HG02973 (cell line): ENCODE data around the gene NCAPH2.

ENCODE experiments used
- ATAC-seq: cut with Tn5 transposase; IDR thresholded peaks from one replicate; pipeline ENCODE4 v1.9.1; 2021; ENCODE audit warnings: moderate library complexity; ENCODE audit not compliant: unreplicated experiment

Gene NCAPH2

GRCh38 chr22:50489363-50490243 lies 18.4 kb upstream of the NCAPH2 start:
- no peak for ATAC-seq

- no peak for ATAC-seq
Observed at GRCh38 chr22:50490531-50491308, 17.3 kb upstream of the NCAPH2 start.

- no peak for ATAC-seq
Observed at GRCh38 chr22:50497093-50497492, 10.9 kb upstream of the NCAPH2 start.

- ATAC-seq: no peak
Observed at GRCh38 chr22:50498322-50498890, 9.6 kb upstream of the NCAPH2 start.

GRCh38 chr22:50500452-50500851 lies 7.6 kb upstream of the NCAPH2 start:
- no peak for ATAC-seq

GRCh38 chr22:50502096-50502495 lies 5.9 kb upstream of the NCAPH2 start:
- ATAC-seq: no peak

GRCh38 chr22:50502628-50503474 lies 5.2 kb upstream of the NCAPH2 start:
- no peak for ATAC-seq

GRCh38 chr22:50503475-50504145 lies 4.4 kb upstream of the NCAPH2 start:
- ATAC-seq: no peak

- no peak for ATAC-seq
Observed at GRCh38 chr22:50504369-50505211, 3.4 kb upstream of the NCAPH2 start.

GRCh38 chr22:50505276-50505775 lies 2.7 kb upstream of the NCAPH2 start:
- ATAC-seq: no peak

GRCh38 chr22:50505776-50506610 lies 2.0 kb upstream of the NCAPH2 start:
- ATAC-seq: no peak

- ATAC-seq: peak; percentile 1
Observed at GRCh38 chr22:50506611-50507420, 1.2 kb upstream of the NCAPH2 start.

- ATAC-seq: peak; percentile 44
Observed at GRCh38 chr22:50507421-50507990, 518 bp upstream of the NCAPH2 start, which contains the start of gene LMF2. LMF2 (minus strand) TSS chr22:50507702; CDS start chr22:50507675, 27 bp downstream.

- ATAC-seq: no peak
Observed at GRCh38 chr22:50508897-50509296, 873 bp downstream of the NCAPH2 start.

GRCh38 chr22:50513175-50513574 lies 5.2 kb downstream of the NCAPH2 start:
- ATAC-seq: no peak

GRCh38 chr22:50516068-50516467 lies 8.0 kb downstream of the NCAPH2 start:
- no peak for ATAC-seq

GRCh38 chr22:50516891-50517290 lies 8.9 kb downstream of the NCAPH2 start:
- no peak for ATAC-seq
